HG03442 (cell line): ENCODE measurements around the gene SYP.

Experiments
- ATAC-seq: cut with Tn5 transposase; IDR thresholded peaks from one replicate; pipeline ENCODE4 v1.9.1; 2021; ENCODE audit warnings: mild to moderate bottlenecking, moderate library complexity; ENCODE audit not compliant: unreplicated experiment

The SYP gene

DNA sequence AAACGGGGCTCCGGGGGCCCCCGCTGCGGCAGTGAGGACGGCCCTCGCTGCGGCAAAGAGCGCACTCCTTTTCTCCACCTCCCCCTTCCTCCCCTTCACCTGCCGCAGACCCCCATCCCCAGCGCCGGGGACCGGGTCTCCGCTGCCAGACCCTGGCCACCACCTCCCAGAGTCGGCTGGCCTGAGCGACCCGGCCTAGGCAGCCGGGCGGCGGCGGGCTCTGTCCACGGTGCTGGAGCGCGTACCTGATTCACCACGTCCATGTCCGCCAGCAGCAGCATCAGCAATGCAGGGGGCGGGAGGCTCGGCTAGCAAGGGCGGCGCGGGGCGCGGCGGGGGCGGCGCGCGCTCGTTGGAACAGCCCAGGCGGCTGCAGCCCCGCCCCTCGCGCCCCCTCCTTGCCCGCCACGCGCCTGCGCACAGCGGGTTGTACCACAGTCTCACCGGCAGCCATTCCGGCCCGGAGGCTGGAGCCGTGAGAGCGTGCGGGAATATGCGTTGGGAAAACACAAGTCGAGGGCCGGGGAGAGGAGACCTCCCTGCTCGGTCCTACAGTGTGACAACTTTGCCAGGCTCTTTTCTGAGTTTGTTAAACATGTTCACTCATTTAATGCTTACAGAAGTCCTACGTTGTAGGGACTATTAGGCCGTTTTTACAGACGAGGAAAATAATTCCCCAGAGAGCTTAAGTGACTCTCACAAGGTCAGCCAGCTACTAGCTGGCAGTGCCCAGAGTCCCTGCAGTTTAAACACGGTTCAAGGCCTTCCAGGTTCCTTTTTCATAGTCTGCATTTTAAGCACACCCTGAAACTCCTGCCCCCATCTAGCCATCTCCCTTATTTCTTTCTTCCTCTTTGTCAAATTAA lies at the start of gene SYP:
Gene SYP (minus strand): TSS at position 288 of the 866 bp plus-strand sequence. CDS start 7 bp downstream, at position 281.
- peak; percentile 98 for ATAC-seq

DNA sequence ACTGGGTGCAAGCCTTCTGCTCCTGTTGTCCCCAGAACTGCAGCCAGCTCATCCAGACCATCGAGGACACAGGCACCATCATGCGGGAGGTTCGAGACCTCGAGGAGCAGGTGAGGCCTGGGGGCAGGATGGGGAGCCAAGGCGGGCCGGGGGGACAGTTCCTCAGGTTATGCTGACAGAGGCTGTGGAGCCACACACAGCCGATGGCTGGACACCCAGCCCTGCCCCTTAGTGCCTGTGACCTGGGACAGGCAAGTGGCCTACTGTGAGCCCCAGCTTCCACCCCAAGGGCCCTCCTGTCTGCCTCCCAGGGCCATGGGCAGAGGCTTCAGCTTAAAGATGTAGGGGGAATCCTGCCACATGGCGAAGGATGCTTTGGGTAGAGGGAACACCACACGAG lies 49.6 kb upstream of the SYP start:
- no peak for ATAC-seq

DNA sequence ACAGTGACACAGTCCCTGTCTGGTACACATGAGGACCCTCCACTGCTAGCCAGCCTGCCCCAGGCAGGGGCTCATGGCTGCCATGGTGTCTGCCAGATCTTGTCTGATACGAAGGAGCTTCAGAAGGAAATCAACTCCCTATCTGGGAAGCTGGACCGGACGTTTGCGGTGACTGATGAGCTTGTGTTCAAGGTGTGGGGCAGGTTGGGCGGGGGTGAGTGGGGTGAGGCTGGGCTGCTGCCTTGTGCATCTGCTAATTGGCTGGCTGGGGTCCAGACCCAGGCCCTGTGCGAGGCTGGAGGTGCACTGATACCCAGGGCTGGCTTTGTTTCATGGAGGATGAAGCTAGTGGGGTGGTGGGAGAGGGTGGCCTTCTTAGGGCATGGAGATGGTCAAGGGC lies 49.1 kb upstream of the SYP start:
- no peak for ATAC-seq

DNA sequence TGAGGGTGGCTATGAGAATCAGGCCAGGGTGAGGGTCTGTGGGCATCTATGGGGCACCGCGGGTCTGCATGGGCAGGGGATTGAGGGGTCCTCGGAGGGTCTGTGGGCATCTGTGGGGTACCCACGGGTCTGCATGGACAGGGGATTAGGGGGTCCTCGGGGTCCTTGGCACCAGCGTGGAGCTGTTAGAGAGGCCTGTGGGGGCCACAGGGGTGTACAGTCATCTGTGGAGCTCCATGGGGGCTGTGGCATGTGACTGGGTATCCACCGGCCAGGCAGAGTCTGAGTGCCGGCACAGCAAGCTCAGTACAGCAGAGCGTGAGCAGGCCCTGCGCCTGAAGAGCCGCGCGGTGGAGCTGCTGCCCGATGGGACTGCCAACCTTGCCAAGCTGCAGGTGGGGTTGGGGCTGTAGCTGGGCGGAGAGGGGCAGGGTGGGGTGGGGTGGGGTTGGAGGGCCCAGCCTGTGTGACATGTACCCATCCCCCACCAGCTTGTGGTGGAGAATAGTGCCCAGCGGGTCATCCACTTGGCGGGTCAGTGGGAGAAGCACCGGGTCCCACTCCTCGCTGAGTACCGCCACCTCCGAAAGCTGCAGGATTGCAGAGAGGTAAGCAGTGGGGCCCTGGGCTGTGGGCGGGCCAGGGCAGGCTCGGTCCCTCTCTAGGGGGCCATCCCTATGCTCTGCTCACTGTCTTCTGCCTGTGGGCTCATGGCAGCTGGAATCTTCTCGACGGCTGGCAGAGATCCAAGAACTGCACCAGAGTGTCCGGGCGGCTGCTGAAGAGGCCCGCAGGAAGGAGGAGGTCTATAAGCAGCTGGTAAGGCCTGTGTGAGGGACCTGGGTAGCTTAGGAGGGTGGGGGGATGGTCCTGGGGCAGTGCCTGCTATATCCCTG lies 48.2 kb upstream of the SYP start:
- ATAC-seq: no peak

DNA sequence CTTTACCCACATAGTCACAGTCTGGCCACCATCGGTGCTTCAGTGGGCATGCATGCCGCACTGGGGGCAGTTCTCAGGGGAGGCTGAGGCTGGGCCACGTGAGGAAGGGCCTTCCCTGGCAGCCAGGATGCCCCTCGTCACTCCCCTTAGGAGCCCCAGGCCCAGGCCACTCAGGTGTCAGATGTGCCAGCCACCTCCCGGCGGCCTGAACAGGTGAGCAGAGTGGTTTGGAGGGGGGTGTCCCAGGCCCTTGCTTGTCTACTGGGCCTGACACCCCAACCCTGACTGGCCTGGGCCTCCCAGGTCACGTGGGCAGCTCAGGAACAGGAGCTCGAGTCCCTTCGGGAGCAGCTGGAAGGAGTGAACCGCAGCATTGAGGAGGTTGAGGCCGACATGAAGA lies 47.4 kb upstream of the SYP start:
- no peak for ATAC-seq

DNA sequence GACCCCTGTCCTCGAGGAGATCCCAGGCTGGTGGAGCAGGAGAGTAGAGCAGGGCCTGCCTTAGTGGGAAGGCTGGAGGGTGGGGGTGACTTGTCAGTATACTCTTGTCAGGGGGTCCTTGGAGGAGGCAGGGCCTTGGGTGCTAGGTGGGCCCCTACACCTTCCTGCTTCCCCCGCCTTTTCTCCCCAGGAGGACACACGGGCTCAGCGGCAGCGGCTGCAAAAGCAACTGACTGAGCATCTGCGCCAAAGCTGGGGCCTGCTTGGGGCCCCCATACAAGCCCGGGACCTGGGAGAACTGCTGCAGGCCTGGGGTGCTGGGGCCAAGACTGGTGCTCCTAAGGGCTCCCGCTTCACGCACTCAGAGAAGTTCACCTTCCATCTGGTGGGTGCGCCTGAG lies 46.5 kb upstream of the SYP start:
- ATAC-seq: no peak

DNA sequence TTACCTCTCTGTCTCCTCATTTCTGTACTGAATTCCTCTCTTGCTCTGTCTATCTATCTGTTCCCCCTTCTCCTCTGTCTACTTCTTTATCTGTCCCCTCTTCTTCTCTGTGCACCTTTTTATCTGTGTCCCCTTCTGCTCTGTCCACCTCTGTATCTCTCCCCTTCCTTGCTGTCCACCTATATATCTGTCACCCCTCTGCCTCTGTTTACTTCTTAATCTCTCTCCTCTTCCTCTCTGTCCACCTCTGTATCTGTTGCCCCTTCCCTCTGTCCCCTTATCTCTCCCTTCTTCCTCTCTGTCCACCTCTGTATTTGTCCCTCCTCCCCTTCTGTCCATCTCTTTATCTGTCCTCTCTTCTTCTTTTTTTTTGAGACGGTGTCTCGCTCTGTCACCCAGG lies 44.2 kb upstream of the SYP start:
- no peak for ATAC-seq

DNA sequence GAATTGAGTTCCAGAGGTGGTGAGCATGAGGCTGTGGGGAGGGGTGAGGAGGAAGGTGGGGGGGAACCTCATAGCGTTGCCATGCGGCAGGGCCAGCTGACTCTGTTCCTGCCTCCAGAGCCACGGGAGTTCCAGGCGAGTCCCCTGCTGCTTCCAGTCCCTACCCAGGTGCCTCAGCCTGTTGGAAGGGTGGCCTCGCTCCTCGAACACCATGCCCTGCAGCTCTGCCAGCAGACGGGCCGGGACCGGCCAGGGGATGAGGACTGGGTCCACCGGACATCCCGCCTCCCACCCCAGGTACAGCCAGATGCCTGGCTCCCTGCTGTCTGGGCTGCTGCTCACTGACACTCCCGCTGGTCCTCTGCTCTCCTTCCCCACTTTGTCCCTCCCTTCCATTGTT lies 43.2 kb upstream of the SYP start:
- no peak for ATAC-seq

DNA sequence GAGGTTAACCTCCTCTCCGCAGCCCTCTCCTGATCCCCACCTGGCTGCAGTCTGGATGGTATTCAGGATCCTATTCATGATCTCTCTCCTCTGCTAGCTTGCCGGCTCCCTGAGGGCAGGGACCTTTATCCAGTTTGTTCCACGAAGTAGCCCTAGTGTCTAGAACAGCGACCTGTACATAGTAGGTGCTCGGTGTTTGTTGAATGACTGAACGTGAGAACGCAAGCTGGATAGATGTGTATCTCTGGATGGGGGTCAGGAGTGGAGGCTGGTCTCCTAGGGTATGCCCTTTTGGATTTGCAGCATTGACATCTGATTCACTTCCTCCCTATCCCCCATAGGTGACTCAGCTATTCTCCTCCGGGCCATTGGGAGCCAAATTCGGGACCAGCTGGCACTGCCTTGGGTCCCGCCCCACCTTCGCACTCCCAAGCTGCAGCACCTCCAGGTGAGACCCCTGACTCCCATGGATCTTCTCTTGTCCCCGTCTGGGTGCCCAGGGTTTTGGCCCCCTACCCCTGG lies 42.6 kb upstream of the SYP start:
- no peak for ATAC-seq

DNA sequence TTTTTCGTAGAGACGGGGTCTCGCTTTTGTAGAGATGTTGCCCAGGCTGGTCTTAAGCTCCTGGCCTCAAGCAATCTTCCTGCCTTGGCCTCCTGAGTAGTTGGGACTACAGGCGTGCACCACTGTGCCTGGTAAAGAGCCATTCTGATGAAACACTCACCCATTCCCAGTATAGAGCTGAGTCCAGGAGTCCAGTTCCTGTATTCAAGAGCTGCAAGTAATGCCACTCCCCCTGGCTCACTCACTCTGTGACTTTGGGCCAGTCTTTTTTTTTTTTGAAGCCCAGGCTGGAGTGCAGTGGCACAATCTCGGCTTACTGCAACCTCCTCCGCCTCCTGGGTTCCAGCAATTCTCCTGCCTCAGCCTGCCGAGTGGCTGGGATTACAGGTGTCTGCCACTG lies 38.7 kb upstream of the SYP start:
- ATAC-seq: no peak

DNA sequence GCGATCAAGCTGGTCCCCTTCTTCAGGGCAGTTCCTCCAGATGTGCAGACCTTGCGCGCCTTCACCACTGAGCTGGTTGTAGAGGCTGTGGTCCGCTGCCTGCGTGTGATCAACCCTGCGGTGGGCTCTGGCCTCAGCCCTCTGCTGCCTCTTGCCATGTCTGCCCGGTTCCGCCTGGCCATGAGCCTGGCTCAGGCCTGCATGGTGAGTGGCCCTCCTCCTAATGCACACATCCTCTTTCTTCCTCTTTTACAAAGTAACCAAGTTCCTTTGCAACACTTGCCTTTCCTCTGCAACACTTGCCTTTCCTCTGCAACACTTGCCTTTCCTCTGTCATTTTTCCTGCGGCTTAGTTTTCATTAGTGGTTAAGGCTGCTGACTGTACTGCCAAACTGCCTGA lies 37.1 kb upstream of the SYP start:
- ATAC-seq: no peak

DNA sequence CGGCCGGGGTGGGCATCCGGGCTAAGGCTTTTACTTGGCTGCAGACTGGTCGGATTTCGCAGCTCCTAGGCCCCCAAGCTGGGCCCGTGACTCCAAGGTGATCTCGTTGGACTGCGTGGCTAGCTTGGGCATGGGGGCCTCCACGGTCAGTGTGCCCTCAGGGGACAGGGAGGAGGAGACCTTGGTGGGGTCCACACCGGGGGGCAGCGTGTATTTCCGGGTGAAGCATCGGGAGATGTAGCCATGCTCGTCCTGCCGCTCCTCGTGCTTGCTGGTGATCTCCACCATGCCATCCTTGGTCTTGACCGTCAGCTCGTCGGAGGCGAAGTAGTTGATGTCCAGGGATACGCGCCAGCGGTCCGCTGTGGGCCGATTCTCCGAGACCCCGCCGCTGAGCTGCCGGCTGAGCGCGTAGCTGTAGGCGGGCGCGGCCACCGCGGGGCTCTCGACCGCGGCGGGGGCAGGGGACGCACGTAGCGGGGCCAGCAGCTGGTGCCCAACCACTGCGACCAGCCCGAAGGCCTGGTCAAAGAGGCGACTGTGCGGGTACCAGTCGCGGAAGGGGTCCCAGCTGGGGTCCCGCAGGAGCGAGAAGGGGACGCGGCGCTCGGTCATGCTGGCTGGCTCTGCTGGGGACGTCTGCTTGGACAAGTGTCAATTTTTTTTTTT lies 34.0 kb upstream of the SYP start:
- no peak for ATAC-seq

DNA sequence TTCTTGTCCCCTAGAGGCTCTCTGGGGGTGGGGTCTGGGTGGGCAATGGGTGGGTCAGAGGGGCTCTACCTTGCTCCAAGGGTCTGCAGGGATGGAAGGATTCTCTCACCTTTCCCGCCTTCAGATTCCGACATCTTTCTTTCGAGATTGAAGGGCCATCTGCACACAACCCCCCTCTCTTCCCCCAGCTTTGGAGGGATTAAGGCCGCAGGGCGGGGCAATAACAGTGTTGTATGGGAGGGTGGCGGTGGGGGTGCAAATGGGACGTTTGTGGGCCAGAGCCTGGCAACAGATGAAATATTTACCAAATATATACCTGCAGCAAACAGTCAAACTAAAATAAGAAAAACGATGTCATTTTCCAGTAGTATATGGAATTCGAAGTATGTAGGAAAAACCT lies 33.2 kb upstream of the SYP start, which contains the start of gene CACNA1F:
Gene CACNA1F (minus strand): TSS at position 165 of the 400 bp plus-strand sequence. CDS start 31 bp downstream, at position 134.
- no peak for ATAC-seq

DNA sequence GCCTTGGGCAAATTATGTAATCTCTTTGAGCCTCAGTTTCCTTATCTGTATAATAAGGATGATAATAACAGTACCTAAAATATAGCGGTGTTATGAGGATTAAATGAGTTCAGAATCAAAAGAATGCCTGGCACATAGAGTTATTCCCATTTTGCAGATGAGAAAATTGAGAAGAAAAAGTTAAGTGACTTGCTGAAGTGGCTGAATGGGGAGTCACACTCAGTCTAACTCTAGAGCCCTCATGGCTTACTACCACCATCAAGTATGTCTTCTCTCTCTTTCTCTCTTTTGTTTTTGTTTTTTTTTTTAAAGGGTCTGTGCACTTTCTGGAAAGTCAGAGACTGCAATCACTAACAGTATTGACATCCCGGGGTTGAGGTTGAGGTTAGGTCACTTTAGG lies 32.5 kb upstream of the SYP start:
- ATAC-seq: no peak

DNA sequence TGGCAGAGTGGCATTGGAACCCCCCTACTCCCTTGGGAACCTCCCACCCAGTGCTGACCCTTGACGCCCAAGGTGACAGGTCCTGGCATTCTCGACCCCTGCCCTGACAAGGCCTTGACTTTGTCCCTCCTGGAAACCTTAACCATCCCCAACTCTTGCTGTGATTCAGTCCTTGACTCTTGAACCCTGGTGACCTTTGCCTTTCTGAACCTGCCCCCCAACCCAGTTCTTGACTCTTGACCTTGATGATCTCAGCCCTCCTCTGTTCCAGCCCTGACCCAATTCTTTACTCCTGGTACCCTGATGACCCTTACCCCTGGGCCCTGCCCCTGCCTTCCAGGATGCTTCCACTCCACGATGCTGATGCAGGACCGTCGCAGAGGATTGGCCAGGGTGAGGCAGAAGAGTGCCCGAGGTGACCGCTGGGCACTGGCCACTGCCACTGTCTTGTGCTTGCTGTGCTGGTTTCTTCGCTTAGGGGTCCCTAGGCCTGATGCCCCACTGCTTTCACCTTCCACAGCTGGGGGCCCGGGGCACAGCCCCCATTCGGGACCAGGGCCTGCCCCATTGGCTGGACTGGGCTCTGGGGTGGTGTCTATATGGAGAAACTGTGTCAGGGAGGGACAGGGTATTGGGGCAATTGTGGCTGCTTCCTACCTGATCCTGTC lies 31.5 kb upstream of the SYP start:
- ATAC-seq: no peak

DNA sequence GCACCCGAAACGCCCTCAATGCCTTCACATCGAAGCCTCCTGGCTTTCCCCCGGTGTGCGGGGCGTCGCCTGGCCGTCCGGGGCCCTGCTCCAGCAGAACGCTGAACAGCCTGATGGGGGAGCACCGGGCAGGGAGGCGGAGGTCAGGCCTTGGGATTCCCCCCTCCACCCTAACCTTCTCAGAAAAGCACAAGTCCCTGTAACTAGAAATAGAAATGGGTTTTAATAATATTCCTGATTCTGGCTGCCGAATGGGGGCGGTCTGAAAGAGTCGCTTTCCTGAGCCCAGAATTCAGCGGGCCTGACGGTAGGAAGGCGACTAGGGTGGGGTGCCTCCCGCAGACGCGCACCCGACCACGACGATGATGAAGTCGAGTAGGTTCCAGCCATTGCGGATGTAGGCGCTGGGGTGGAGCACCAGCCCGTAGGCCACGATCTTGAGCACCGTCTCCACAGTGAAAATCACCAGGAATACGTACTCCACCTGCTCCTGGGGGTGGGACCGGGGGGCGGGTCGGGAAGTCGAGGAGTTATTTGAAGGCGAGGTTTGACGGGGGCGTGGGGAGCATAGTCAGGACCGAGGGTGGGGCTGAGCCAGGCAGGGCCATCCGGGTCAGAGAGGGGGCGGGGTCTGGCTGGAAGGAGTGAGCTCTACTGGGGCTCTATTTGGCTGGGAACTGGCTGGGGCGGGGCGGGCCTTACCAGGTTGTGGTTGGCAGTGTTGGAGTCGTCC lies 30.7 kb upstream of the SYP start:
- ATAC-seq: peak; percentile 58

DNA sequence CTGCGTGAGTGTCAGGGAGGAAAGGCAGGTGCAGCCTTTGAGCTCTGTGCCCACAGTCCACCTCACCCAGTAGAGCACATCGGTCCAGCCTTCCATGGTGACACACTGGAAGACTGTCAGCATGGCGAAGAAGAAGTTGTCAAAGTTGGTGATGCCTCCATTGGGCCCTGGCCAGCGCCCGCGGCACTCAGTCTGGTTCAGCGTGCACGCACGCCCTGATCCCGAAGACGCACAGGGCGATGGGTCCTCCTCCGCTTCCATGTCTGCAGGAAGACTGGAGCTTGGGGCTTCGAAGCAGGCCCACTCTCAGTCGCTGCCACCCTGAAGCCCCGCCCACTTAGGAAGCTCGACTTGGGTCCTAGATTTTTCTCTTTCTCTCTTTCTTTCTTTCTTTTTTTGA lies 28.2 kb upstream of the SYP start:
- no peak for ATAC-seq

DNA sequence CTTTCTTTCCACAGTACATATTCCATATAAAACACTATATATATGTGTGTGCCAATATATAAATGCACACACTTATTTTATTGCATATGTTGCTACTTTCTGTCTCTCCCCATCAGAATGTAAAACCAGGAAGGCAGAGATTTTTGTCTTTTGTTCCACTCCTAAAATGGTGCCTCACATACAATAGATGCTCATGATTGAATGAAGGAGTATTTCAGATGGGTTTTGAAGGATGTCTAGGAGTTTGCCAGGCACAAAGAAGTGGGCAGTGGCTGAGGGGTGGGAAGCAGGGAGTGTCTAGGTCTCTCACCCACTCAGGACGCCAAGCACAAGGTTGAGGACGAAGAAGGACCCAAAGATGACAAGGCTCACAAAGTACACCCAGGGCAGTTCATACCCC lies 27.7 kb upstream of the SYP start:
- ATAC-seq: no peak

DNA sequence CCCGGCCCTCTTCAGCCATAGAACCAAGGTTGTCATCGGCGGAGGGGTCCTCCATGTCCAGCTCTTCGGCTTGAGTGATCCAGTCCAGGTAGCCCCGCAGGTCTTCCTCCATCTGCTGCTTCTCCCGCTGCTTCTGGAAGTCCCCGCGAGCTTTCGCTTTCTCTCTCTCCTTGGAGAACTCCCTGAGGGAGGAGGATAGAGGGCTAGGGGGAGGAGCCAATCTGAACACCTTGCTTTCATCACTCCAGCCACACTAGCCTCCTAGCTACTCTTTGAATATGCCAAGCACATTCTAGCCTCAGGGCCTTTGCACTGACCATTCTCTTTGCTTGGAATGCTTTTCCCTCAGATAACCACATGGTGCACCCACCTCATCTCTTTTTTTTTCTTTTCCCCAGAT lies 27.0 kb upstream of the SYP start:
- ATAC-seq: no peak

DNA sequence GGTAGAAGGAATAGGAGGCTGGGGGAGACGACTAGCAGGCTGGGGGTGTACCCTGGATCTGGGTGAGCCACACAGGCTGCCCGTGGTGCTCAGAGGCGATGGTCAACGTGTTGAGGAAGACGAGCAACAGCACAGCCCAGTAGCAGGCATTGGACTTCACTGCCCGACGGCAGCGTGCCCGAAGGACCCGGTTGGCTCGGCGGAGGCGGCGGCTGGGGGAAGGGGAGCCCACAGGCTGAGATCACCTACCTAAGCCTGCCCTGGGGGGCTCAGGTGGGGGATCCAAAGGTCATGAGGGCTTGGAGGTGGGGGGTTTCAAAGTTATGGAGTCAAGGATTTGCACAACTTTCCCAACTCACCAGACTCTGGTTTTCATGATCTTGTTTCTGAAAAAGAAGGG lies 25.9 kb upstream of the SYP start:
- no peak for ATAC-seq
